GM15510 (cell line): Measurements from ENCODE around the gene TRAF2.

ENCODE experiments used
- POLR2A ChIP-seq: IDR thresholded peaks from 3 replicates; pipeline ENCODE4 v1.6.1; 2011; ENCODE audit warnings: borderline replicate concordance; ENCODE audit not compliant: insufficient read length; ENCODE audit errors: extremely low read depth

TRAF2 gene

DNA sequence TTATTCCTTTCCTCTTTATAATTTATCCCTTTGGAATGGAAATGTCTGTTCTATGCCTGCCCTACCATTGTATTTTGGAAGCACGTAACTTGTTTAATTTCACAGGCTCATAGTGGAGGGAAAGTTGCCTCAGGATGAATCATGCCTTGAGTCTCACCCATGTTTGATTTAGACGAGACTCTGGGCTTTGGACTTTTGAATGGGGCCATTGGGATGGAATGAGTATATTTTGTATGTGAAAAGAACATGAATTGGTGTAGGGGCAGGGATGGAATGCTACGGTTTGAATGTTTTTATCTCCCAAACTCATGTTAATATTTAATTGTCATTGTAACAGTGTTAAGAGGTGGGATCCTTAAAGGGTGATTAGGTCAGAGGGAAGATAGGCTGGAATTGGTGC, 48.0 kb downstream of the TRAF2 start:
- no peak for TF ChIP-seq POLR2A

DNA sequence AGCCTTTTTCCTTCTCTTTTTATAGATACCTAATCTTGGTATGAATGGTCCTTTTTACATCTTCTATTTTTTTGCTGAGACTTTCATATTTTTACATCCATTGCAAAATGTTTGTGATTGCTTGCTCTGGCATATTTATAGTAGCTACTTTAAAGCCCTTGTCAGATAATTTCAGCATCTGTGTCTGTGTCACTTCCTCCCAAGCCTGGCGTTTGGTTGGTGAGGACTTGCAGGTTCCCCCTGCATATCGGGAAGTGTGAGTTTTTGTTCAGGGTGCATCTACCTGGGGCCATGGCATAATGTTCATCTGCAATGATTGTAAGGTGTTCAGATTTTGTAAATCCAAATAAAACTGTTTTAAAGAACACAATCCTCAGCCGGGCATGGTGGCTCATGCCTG, 49.3 kb downstream of the TRAF2 start:
- TF ChIP-seq POLR2A: no peak

DNA sequence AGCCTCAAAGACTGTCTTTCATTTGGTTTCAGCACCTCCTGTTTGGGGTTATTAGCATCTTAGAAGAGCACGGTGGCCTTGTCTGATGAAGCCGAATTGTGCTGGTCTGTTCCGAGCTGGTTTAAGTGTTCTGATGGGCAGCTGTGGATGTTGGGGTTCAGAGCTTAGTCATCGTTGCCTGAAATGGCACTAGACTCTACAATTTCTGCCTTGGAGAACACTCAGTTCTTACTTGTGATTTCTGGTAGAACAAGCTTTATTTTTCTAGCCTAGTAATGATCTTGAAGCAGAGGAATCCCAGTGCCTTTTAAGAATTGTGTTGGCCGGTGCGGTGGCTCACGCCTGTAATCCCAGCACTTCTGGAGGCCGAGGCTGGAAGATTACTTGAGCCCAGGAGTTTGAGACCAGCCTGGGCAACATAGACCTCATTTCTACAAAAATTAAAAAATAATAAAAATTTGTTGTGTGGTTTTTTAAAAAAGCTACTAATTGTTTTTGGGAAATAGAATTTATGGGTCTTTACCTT, 50.4 kb downstream of the TRAF2 start:
- TF ChIP-seq POLR2A: no peak

DNA sequence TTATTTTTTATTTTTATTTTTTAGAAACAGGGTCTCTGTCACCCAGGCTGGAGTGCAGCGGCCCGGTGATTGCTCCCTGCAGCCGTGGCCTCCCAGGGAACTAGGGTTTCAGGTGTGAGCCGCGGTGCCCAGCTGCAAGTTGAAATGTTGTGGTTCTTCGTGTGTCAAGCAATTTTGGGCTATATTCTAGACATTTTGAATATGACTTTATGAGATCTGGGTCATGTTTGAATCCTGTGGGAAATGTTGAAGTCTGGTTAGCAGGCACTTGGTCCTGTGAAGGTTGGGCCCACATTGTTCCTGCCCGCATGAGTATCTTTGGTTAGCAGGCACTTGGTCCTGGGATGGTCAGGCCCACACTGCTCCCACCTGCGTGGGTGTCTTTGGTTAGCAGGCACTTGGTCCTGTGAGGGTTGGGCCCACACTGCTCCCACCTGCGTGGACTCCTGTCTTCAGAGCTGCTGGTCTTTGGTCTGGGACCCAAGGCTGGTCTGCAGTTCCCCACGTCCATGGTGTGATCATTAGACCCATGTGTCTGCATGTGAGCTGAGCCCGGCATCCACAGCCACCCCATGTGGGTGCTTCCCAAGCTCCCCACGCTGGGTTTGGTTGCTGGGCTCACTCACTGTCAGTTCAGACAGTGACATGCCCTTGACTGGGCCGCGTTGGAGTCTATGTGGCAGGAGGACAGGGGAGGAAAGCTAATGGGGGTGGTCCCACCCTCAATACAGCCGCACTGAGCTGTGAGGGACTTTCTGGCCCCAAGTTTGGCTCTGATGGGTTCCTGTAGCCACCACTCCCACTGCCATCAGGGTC, 51.1 kb downstream of the TRAF2 start:
- TF ChIP-seq POLR2A: no peak

DNA sequence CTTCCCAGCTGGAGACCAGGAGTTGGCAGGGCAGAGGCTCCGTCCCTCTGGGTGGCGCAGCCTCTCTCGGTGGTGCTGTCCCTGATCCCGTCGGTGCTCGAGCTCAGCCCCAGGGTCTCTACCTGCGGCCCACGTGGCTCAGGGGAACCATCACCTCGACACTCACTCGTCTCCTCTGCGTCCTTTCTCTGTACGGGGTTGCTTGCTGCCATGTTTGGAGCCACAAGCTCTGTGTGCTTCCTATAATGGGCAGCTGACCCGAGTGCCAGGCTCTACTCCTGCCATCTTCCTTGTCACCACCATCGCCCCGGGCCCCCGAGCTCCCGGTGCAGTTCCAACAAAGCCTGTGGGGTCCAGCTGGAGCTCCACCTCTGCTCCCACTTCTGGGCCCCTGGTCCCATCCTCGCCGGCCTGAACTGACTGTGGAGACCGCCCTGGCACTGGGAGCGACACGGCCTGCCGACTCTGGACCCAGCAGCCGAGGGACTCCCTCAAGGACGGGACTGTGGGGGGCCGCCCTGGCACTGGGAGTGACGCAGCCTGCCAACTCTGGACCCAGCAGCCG, 53.2 kb downstream of the TRAF2 start:
- TF ChIP-seq POLR2A: no peak

DNA sequence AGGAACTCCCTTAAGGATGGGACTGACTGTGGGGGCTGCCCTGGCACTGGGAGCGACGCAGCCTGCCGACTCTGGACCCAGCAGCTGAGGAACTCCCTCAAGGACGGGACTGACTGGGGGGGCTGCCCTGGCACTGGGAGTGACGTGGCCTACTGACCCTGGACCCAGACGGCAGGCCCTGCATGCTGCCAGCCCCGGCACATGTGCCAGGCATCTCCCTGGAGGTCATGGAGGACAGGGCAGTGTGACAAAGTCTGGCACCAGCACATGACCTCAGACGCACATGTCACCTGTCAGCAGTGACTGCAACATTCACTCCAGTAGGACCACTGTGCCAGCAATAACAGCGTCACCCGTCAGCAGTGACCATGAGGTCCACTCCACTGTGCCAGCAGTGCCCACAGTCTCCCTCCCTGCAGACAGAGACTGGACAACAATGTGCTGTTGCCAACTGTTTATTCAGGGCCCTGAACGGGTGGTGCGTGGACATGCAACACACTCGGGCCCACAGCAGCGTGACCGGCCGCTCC, 53.7 kb downstream of the TRAF2 start:
- no peak for TF ChIP-seq POLR2A

DNA sequence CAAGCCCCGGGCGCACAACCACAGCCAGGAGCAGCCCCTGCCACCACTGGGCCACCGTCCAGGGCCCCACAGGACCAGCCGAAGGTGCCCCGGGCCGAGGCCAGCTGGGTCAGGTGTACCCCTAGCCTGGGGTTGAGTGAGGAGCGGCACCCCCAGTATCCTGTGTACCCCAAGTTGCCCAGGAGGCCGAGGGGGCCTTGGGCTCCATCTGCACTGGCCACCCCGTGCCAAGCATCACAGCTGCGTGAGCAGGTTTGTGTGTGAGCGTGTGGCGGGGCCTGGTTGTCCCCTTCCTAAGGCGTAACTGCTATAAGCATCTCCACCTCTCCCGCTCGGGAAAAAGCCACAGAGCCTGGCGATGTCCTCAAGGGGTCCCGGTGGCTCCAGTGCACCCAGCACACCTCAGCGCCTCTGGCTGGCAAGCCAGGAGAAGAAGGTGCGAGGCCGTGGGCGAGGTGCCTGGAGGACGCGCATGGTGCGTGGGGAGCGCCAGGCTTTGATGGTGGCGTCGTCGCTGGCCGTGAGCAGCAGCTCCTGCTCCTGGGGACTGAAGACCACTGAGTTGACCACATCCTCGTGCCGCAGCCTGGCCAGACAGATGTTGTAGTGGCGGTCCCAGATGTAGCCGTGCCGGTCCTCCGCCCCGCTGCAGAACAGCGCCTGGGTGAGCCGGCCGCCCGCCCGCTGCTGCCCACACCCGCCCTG, 54.4 kb downstream of the TRAF2 start:
- no peak for TF ChIP-seq POLR2A

DNA sequence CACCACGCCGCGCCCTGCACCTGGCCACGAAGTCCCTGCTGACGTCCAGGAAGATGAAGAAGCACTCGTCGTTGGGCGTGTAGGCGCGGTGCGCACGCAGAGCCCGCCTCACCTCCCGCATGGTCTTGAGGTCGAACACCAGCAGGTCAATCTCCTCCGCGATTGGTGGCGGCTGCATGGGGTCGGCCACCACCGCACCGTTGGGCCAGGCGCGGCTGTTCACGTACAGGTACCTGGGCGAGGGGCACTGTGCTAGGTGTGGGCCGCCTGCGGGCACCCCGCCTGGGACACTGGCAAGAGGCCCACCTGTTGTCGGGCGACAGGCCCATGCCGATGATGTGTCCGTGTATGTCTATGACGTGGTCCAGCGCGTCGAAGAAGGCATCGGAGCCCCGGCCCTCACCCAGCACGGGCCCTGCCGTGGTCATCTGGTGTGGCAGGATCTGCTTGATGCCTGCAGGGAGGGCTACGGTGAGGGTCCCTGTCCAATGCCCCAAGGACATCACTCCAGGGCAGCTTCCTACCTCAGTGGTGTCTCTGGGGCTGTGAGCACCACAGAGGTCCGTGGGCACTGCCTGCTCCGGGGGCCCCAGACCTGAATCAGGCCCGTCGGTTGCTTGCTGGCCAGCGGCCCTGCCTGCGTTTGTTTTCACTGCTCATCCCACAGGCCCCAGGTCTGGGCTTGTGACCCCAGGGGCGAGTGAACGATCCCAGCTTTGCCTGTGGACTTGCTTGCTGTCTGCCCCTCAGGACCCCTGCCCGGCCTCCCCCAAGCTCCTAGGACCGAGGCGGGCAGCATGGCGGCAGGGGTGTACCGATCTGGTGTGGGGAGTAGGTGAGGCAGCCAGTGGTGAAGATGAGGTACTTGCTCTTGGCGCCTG, 55.2 kb downstream of the TRAF2 start:
- TF ChIP-seq POLR2A: no peak

DNA sequence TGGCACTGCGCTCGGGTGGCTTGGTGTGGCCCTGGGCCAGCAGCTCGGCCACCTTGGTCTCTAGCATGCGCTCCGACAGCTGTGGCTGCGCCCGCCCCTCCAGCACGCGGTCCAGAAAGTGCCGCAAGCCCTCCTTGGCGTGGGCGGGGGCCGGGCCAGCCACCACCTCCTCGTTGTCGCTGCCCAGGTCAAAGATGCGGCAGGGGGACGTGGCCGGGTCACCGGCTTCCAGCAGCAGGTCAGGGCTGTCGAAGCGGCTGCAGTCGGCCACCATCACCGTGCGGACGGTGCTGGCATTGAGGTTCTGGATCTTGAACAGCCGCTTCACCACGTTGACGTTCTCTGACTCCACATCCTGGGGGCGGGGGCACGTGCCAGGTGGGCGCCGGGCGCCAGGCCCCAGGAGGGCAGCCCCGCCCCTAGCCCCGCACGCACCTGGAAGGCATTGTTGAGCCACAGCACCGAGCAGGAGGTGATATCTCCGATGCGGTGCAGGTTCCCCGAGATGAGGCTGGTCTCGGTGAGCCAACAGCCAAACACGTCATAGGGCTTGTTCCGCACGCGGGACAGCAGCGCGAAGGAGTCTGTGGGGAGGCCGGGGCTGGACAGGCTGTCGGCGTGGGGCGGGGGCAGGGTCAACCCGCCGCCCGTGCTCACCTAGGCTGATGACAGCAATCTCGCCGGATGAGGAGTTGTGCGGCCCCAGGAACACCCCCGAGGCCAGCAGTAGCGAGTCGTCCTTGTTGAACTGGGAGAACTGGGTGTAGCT, 56.0 kb downstream of the TRAF2 start:
- TF ChIP-seq POLR2A: no peak

DNA sequence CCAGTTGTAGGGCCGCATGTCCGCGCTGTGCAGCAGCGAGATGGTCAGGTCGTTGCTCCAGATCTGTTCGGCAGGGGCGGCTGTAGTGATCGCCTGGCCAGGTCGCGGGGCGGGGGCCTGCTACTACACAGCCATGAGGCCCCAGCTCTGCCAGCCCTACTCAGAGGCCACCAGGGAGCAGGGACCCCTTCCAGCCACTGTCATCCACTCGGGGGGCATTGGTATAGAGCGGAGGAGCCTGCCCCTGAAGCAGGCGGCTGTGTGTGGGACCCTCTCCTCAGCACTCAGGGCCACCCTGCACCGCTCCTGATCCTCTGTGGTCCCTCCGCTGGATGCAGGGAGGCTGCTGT, 56.5 kb downstream of the TRAF2 start:
- no peak for TF ChIP-seq POLR2A

DNA sequence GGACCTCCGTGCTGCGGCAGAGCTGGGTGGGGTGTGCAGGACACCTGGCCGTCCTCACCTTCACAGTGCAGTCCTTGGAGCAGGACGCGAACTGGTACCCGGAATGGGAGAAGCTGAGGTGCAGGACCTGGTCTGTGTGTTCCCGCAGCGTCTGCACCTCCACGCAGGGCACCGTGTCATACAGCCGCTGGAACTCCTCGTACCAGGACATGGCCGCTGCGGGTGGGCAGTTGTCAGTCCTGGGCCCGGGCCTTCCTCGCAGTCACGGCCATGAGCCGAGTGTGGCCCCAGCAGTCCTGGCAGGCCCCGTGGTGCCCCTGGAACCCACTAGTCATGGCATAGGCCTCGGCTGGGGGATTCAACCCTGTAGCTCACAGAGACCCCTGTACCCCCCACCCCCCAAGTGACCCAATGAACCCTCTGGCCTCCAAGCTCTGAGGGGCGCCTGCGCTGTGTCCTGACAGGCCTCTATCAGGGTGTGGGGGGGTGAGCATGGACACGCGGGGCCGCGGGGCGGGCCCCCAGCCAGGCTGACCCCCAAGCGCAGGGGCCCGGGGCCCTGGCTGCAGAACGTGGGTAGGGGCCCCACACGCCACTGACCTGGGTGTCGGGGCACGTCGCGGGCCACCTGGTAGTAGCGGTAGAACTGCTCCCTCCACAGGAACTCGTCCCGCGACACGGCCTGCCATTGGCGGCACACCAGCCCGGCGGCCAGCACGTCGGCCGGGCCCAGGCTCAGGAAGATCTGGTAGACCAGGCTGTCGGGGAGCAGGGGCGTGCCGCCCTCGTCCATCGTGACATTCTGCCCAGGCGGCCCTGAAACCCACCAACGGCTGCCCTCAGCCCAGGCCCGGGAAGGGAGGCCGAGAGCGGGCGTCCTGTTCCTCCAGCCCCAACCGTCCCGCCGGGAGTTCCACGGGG, 57.2 kb downstream of the TRAF2 start:
- TF ChIP-seq POLR2A: no peak

DNA sequence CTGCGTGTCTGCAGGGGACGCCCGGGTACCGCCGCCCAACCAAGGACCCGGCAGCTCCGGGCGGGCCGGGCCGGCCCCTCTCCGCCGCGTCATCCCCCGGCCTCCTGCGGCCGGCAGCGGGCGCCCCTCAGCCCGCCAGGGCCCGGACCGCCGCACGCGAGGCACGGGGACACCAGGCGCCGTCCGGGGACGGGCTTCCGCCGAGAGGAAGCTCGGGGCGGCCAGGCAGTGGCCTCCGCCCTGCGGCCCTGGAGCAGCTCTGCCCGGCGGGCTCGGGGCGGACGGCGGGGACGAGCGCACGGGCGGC, 57.8 kb downstream of the TRAF2 start:
- TF ChIP-seq POLR2A: no peak
